IPS DF 6.9 (cell line): ENCODE data around the gene WDR37.

ENCODE experiments used
- DNase-seq: peaks from one replicate; pipeline ENCODE4 v3.0.0-alpha.2; 2013; ENCODE audit warnings: low read depth, low spot score
- H3K27ac ChIP-seq: one replicate; pipeline ENCODE4 v1.5.1; 2013; ENCODE audit warnings: low read length, control low read depth
- H3K27me3 ChIP-seq: 2 replicates; pipeline ENCODE4 v1.6.1; 2013; ENCODE audit warnings: mild to moderate bottlenecking, low read length; ENCODE audit not compliant: control insufficient read depth, insufficient read depth
- H3K36me3 ChIP-seq: 2 replicates; pipeline ENCODE4 v1.6.1; 2013; ENCODE audit warnings: low read length; ENCODE audit not compliant: control insufficient read depth, insufficient read depth
- H3K4me1 ChIP-seq: 2 replicates; pipeline ENCODE4 v1.6.1; 2013; ENCODE audit warnings: low read length; ENCODE audit not compliant: control insufficient read depth, insufficient read depth
- H3K4me3 ChIP-seq: 2 replicates; pipeline ENCODE4 v1.5.1; 2013; ENCODE audit warnings: mild to moderate bottlenecking, low read length
- H3K9me3 ChIP-seq: 2 replicates; pipeline ENCODE4 v1.6.1; 2013; ENCODE audit warnings: low read length, inconsistent platforms; ENCODE audit not compliant: control insufficient read depth, insufficient read depth
- WGBS: extraction: QIAGEN DNeasy Blood & Tissue Kit; methylation state at CpG from one replicate; pipeline ENCODE4 v1.1.7; 2013; ENCODE audit warnings: mixed read lengths, missing lambda C conversion rate; ENCODE audit not compliant: insufficient read length, insufficient coverage; 5-methylcytosine and 5-hydroxymethylcytosine counted together

Gene WDR37

DNA sequence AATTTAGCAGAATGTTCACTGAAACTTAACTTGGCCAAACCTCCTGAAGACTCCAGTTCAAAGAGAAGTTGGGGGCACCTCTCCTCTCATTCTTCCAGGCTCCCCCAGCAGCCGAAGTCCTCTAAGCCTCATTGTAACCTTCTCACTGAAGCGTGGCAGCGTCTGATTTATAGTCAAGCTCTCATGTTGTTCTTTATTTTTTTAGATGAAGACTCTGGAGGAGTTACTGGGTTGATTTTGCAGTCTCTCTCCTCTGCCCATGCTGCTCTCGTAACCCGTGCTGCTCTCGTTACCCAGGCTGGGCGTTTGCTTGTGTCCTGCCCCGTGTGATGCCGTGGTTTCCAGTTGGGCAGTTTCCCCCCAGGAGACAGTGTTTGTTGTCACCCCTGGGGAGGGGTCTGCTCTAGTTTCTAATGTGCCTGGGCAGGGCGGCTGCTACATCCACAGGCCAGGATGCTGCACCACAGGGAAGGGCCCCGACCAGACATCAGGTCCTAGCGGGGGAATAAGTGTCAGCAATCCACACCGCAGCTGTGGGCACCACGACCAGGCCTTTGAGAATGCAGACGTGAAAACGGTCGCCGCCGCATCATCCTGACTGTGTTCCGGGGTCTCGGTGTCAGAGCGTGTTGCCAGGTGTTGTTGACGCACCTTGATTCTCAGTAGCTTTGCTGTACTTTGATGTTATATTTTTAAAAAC lies 65.2 kb downstream of the WDR37 start:
- no peak overlapping the region for H3K4me3 ChIP-seq
- no peaks in the 10 kb centered on the region for H3K27me3 ChIP-seq
- H3K27ac ChIP-seq: no peak overlapping the region
- no peak for DNase-seq
- peaks cover 6% of the 10 kb centered on the region for H3K36me3 ChIP-seq
- H3K9me3 ChIP-seq: no peaks in the 10 kb centered on the region
- WGBS: no CpG with 5 or more reads among the region's 23 CpGs
- no peaks in the 10 kb centered on the region for H3K4me1 ChIP-seq

DNA sequence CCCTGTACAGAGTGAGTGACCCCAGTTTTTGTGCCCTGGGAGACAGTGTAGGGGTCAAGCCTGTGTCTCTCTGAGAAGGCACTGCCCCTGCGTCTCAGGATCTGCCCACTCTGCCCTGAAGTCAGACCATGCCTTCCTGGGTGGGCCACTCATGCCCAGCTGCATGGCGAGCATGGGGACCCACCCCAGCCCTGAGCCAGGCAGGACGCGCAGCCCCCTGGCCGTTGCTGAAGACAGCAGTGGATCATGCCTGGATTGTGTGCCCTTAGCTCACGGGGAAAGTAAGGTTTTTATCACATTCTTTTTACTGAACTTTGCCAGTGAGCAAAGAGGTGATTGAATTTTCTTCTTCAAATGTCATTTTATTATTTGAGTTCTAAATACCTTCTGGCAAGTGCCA lies 66.2 kb downstream of the WDR37 start:
- no peak for DNase-seq
- no peaks in the 10 kb centered on the region for H3K9me3 ChIP-seq
- no CpG with 5 or more reads among the region's 6 CpGs for WGBS
- H3K27me3 ChIP-seq: no peaks in the 10 kb centered on the region
- no peak overlapping the region; the same call in 1 of the 2 replicates for H3K4me3 ChIP-seq
- no peaks in the 10 kb centered on the region for H3K4me1 ChIP-seq
- H3K36me3 ChIP-seq: peaks cover 7% of the 10 kb centered on the region
- no peak overlapping the region for H3K27ac ChIP-seq

DNA sequence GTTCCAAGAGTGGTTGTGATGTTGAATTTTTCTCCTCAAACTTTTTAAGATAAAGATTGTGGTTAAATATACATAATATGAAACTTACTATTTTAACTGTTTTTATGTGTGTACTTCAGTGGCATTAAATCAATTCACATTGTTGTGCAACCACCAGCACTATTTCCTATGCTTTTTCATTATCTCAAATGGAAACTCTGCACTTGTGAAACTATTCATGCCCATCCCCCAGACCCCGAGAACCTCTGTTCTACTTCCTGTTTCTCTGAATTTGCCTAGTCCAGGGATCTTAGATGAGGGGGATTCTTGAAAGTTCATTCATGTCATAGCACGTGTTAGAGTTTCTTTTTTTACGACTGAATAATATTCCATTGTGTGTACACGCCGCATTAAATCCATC lies 67.0 kb downstream of the WDR37 start:
- Histone ChIP-seq H3K36me3 (peaks cover 7% of the 10 kb centered on the region), H3K9me3 (no peaks in the 10 kb centered on the region), H3K4me3 (no peak overlapping the region), H3K27me3 (no peaks in the 10 kb centered on the region), H3K27ac (no peak overlapping the region), H3K4me1 (no peaks in the 10 kb centered on the region)
- DNase-seq: no peak
- WGBS: no CpG with 5 or more reads among the region's 5 CpGs

DNA sequence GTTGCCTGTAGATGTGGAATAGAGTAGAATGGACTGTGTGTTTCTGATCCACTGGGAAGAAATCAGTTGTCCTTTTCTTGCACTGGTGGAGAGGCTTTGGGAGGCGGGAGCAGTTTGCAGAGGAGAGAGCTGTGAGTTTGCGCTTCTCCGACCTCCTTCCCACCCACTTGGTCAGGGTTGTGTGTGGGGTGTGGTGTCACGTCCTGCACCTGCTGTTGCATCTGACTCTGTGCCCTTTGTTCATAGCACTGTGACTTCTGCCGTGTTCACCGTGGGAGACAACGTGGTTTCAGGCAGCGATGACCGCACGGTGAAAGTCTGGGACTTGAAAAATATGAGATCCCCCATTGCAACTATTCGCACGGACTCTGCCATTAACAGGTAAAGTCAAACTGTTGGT lies 67.8 kb downstream of the WDR37 start:
- Histone ChIP-seq H3K9me3 (no peaks in the 10 kb centered on the region), H3K36me3 (peaks cover 7% of the 10 kb centered on the region), H3K4me3 (no peak overlapping the region), H3K27me3 (no peaks in the 10 kb centered on the region), H3K4me1 (no peaks in the 10 kb centered on the region), H3K27ac (no peak overlapping the region)
- WGBS: no CpG with 5 or more reads among the region's 12 CpGs
- DNase-seq: no peak

DNA sequence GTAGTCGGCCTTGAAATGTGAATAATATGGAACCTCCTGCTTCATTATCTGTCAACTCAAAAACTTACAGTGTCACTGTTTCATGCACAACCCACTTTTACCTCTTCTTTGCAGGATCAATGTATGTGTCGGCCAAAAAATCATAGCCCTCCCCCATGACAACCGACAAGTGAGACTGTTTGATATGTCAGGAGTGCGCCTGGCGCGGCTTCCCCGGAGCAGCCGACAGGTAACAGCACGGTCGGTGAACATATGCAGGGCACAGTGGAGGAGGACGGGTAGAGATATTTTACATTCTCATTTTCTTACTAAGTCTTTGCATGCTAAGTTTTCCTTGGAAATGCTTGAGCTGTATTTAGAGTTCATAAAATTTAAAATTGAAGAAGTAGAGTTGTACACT lies 68.6 kb downstream of the WDR37 start:
- no CpG with 5 or more reads among the region's 11 CpGs for WGBS
- Histone ChIP-seq H3K4me3 (no peak overlapping the region), H3K27me3 (no peaks in the 10 kb centered on the region), H3K4me1 (no peaks in the 10 kb centered on the region), H3K36me3 (peaks cover 11% of the 10 kb centered on the region), H3K9me3 (no peaks in the 10 kb centered on the region), H3K27ac (no peak overlapping the region)
- no peak for DNase-seq

DNA sequence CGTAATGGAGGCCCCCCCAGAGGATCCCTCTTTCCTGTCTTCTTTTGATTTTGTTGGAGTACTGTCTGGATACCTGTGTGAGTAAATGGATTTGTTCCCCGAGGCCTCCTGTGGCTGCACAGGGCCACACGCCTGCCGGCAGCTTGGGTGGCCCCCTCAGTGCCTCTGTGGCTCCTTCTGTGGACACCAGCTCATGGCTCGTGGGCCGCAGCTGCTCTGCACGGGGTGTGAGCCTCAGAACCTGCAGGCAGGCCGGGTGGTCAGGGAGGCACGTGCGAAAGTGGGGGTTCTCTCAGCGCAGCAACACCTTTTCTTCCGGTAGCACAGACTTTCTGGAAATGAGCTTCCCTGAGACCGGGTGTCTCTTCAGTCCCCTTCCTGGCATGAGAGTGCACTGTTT lies 70.3 kb downstream of the WDR37 start:
- no peaks in the 10 kb centered on the region for H3K27me3 ChIP-seq
- no CpG with 5 or more reads among the region's 13 CpGs for WGBS
- H3K4me1 ChIP-seq: no peaks in the 10 kb centered on the region
- no peak overlapping the region for H3K27ac ChIP-seq
- no peak overlapping the region for H3K4me3 ChIP-seq
- H3K36me3 ChIP-seq: peaks cover 19% of the 10 kb centered on the region
- no peak for DNase-seq
- H3K9me3 ChIP-seq: no peaks in the 10 kb centered on the region

DNA sequence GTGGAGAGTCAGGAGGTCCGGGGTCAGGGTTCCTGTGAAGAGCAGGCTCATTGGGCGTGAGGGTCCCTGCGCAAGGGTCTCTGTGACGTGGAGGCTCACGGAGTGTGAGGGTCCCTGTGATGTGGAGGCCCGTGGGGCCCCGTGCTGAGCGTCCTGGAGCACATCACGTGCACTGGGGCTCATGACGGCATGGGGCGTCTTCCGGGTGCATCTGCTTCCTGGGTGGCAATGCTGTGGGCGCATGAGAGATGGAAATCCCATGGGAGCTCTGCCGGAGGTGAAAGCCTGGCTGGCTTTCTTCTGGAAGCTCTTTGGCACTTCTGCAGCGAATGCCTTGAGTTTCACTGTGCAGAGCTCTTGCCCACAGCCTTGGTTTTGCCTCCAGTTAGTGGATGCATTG lies 71.4 kb downstream of the WDR37 start:
- Histone ChIP-seq H3K4me1 (no peaks in the 10 kb centered on the region), H3K36me3 (peaks cover 21% of the 10 kb centered on the region), H3K4me3 (no peak overlapping the region; the same call in 1 of the 2 replicates), H3K27ac (no peak overlapping the region), H3K27me3 (no peaks in the 10 kb centered on the region), H3K9me3 (no peaks in the 10 kb centered on the region)
- DNase-seq: no peak
- no CpG with 5 or more reads among the region's 15 CpGs for WGBS

DNA sequence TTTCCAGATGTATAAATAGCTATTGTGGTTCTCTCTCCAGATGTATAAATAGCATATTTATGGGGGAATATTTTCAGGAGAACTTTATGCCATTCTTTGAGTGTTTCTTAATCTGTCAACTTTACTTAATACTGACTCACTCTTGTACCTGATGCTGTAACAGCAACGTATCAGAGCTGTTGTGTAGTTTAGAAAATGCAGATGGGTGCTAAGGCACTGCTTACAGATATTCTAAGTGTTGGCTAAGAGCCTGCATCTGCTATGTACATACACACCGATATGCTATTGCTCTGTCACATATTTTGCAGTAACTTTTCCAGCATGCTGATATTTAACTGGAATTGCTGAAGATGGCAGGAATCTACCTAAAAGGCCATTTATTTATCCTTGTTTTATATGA lies 71.9 kb downstream of the WDR37 start:
- Histone ChIP-seq H3K27me3 (no peaks in the 10 kb centered on the region), H3K9me3 (no peaks in the 10 kb centered on the region), H3K4me3 (no peak overlapping the region), H3K36me3 (peaks cover 21% of the 10 kb centered on the region), H3K4me1 (no peaks in the 10 kb centered on the region), H3K27ac (no peak overlapping the region)
- no CpG with 5 or more reads among the region's 2 CpGs for WGBS
- DNase-seq: no peak

DNA sequence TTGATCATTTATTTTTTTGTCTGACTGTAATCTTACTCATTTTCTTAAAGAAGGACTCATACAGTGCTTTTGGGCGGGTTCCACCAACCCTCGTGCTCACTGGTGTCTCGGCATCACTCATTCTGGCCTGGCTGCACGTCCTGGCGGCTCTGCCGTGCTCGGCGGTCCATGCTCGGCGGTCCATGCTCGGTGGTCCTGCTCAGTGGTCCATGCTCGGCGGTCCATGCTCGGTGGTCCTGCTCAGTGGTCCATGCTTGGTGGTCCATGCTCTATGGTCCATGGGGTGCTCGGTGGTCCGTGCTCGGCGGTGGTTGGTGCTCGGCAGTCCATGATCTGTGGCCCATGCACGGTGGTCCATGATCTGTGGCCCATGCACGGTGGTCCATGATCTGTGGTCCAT lies 72.5 kb downstream of the WDR37 start:
- Histone ChIP-seq H3K27ac (no peak overlapping the region), H3K9me3 (no peaks in the 10 kb centered on the region), H3K4me1 (no peaks in the 10 kb centered on the region), H3K36me3 (peaks cover 21% of the 10 kb centered on the region), H3K27me3 (no peaks in the 10 kb centered on the region), H3K4me3 (no peak overlapping the region)
- no CpG with 5 or more reads among the region's 21 CpGs for WGBS
- DNase-seq: no peak

DNA sequence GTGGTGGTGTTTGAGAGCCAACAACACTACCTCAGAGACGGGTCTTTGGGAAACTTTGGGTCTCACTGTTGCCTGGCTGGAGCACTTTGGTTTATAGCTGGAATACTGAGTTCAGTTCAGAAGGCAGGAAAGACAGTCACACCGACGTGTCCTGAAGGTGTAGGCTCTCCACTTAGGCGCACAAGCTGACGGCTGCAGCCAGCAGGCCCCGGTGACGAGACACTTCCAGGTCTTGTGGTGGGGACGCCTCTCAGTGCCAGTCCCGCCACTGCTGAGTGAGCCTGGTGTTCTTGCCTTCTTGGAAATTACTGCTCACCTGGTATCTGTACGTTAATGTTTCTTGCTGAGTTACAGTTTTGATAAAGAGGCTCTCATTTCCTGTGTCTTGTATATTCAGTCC lies 74.0 kb downstream of the WDR37 start:
- H3K4me3 ChIP-seq: no peak overlapping the region
- no peaks in the 10 kb centered on the region for H3K9me3 ChIP-seq
- no peaks in the 10 kb centered on the region for H3K27me3 ChIP-seq
- WGBS: no CpG with 5 or more reads among the region's 10 CpGs
- DNase-seq: no peak
- no peak overlapping the region for H3K27ac ChIP-seq
- no peaks in the 10 kb centered on the region for H3K4me1 ChIP-seq
- peaks cover 16% of the 10 kb centered on the region for H3K36me3 ChIP-seq
